HepG2 (cell line): ENCODE results near the gene ALG3. TPM values are rescaled to one million over a fixed set of nuclear protein-coding genes. Genes with fewer than 3 reads are reported as not detected.

Experiments
- ATAC-seq: fragments of 200-7000 bp; cut with Tn5 transposase; 3 replicates; pipeline ENCODE4 v1.9.1; 2020; ENCODE audit warnings: mild to moderate bottlenecking, moderate library complexity
- BruUV-seq: library from RNA; stranded (reverse); fragments of 400-500 nt; replicated peaks from 2 replicates; lab custom pipeline; 2021; lab: Mats Ljungman, UMichigan
- CTCF ChIA-PET: fragments of 300-600 bp; formaldehyde crosslinking; extraction: SDS; loops from one replicate; lab custom pipeline; 2021; ENCODE audit warnings: low total read pairs, inconsistent platforms, low intra/inter-chr PET ratio; lab: Yijun Ruan, JAX
- POLR2A ChIA-PET: fragments of 350-600 bp; sonication (Branson Sonifier 250); formaldehyde crosslinking; loops from one replicate; lab custom pipeline; 2020; ENCODE audit warnings: antibody characterized with exemption, inconsistent platforms; lab: Yijun Ruan, JAX
- DNase-seq: peaks from one replicate; pipeline ENCODE4 v3.0.0-alpha.2; 2015; ENCODE audit warnings: low spot score
- FAIRE-seq: peaks from 3 replicates; lab custom pipeline; 2011; peaks lifted over from hg19 to GRCh38; lab: Jason Lieb, UNC
- H2AFZ ChIP-seq: one replicate; pipeline ENCODE4 v1.6.1; 2011; ENCODE audit warnings: low read length, inconsistent platforms
- H3K27ac ChIP-seq: fragments of 300-600 bp; 3 replicates; pipeline ENCODE4 v1.8.0; 2011; ENCODE audit warnings: mixed run types, mild to moderate bottlenecking, mixed read lengths, low read length, inconsistent platforms; ENCODE audit not compliant: insufficient read depth; ENCODE audit errors: extremely low read length
- H3K27me3 ChIP-seq, 2 experiments: fragments of 200-600 bp in 1 of 2; 2 replicates in 1 of 2; 3 replicates in 1 of 2; pipeline versions ENCODE4 v1.6.0 to v1.8.0; 2011; ENCODE audit warnings: low read length in 2 of 2, mild to moderate bottlenecking in 2 of 2, moderate library complexity in 2 of 2, inconsistent platforms in 1 of 2; ENCODE audit not compliant: insufficient read depth in 2 of 2, control insufficient read depth in 1 of 2
- H3K36me3 ChIP-seq, 2 experiments: fragments of 200-600 bp in 1 of 2; replicated peaks in 1 of 2; 2 replicates in 1 of 2; 3 replicates in 1 of 2; pipeline versions ENCODE4 v1.5.1 to v1.8.0; 2011; ENCODE audit warnings: low read length in 2 of 2, inconsistent platforms in 1 of 2; ENCODE audit not compliant: insufficient read depth in 2 of 2, control insufficient read depth in 1 of 2
- H3K4me1 ChIP-seq: 2 replicates; pipeline ENCODE4 v1.5.1; 2012; ENCODE audit warnings: low read length, inconsistent platforms; ENCODE audit not compliant: insufficient read depth
- H3K4me2 ChIP-seq: 2 replicates; pipeline ENCODE4 v1.6.0; 2011; ENCODE audit warnings: low read depth, low read length, inconsistent platforms
- H3K4me3 ChIP-seq, 3 experiments: fragments of 200-600 bp in 1 of 3; sonication (generic), shearing (Covaris generic) in 1 of 3; replicated peaks in 1 of 3; 2 replicates each; pipeline ENCODE4 v1.5.1; 2011 to 2016; ENCODE audit warnings: low read length in 3 of 3, inconsistent platforms in 2 of 3, low read depth in 2 of 3, mild to moderate bottlenecking in 2 of 3, control low read depth in 1 of 3, mixed read lengths in 1 of 3; ENCODE audit not compliant: insufficient read depth in 1 of 3
- H3K79me2 ChIP-seq: one replicate; pipeline ENCODE4 v1.6.1; 2011; ENCODE audit warnings: low read length, inconsistent platforms; ENCODE audit not compliant: insufficient read depth
- H3K9ac ChIP-seq: 2 replicates; pipeline ENCODE4 v1.6.0; 2011; ENCODE audit warnings: mild to moderate bottlenecking, low read depth, low read length, inconsistent platforms; ENCODE audit not compliant: insufficient read depth
- H3K9me3 ChIP-seq: 2 replicates; pipeline ENCODE4 v1.5.1; 2012; ENCODE audit warnings: mild to moderate bottlenecking, low read length
- H4K20me1 ChIP-seq: 2 replicates; pipeline ENCODE4 v1.6.0; 2011; ENCODE audit warnings: inconsistent platforms, mild to moderate bottlenecking, low read length, moderate library complexity; ENCODE audit not compliant: insufficient read depth
- CREB1 ChIP-seq, 2 experiments: fragments of 450-650 bp in 1 of 2; IDR thresholded peaks; 2 replicates each; pipeline ENCODE4 v1.6.1; 2016 to 2017; ENCODE audit warnings: control low read depth in 1 of 2, mild to moderate bottlenecking in 1 of 2, missing compliant biosample characterization in 1 of 2, missing genetic modification characterization in 1 of 2
- MATR3 ChIP-seq: sonication (generic); formaldehyde crosslinking; IDR thresholded peaks from 2 replicates; pipeline ENCODE4 v1.4.0; 2020; ENCODE audit warnings: missing genetic modification reagents
- ZMYM2 ChIP-seq: sonication (generic); formaldehyde crosslinking; IDR thresholded peaks from 2 replicates; pipeline ENCODE4 v1.8.0; 2022; ENCODE audit warnings: mild to moderate bottlenecking, missing genetic modification reagents
- ZNF225 ChIP-seq: sonication (generic); formaldehyde crosslinking; IDR thresholded peaks from 2 replicates; pipeline ENCODE4 v1.4.0; 2020; ENCODE audit warnings: mild to moderate bottlenecking, missing genetic modification reagents
- WGBS: methylation state at CpG from one replicate; pipeline ENCODE4 v1.1.6; 2017; ENCODE audit warnings: low lambda C conversion rate; 5-methylcytosine and 5-hydroxymethylcytosine counted together
- in situ Hi-C: cut with HindIII; loops from 2 replicates; pipeline ENCODE4 v1.10.0; 2017; ENCODE audit warnings: low pct_unique_long_range_greater_than_20kb; ENCODE audit not compliant: extremely low pct_ligation_motif_present
- intact Hi-C: fragments of 100-400 bp; cut with micrococcal nuclease; formaldehyde crosslinking; loops from one replicate; pipeline ENCODE4 v1.10.0; 2022; ENCODE audit not compliant: unreplicated experiment
- polyA plus RNA-seq, 8 experiments: library from polyadenylated mRNA; depleted of rRNA in 3 of 8; stranded (reverse) in 7 of 8; unstranded in 1 of 8; fragments of >200 nt; fragmentation: Illumina TruSeq in 4 of 8; extraction: Trizol in 4 of 8; gene quantifications; 2 replicates each; pipeline versions ENCODE4 v1.2.1 to v1.2.3, GENCODE V29; 2011 to 2016; ENCODE audit warnings: low read depth in 4 of 8, missing spikeins in 1 of 8, mixed read lengths in 1 of 8; ENCODE audit not compliant: insufficient read depth in 1 of 8
- total RNA-seq, 5 experiments: library from RNA; depleted of rRNA; stranded (reverse); fragments of >200 nt; fragmentation: Illumina TruSeq; extraction: Trizol; gene quantifications; 2 replicates each; pipeline ENCODE4 v1.2.3, GENCODE V29; 2016; ENCODE audit warnings: low read depth in 1 of 5
- TF ChIP-seq, protein P1 (sequence below): sonication (generic); formaldehyde crosslinking; IDR thresholded peaks from 2 replicates; pipeline ENCODE4 v1.4.0; 2020; ENCODE audit warnings: mild to moderate bottlenecking, low read depth, missing genetic modification reagents
- TF ChIP-seq, protein P2 (sequence below): sonication (generic); formaldehyde crosslinking; IDR thresholded peaks from 2 replicates; pipeline ENCODE4 v1.4.0; 2020; ENCODE audit warnings: missing genetic modification reagents, borderline replicate concordance
- TF ChIP-seq, protein P3 (sequence below): IDR thresholded peaks from 2 replicates; pipeline ENCODE4 v1.6.1; 2012; ENCODE audit warnings: low read depth, low read length, improper control_type of control experiment
- TF ChIP-seq, protein P4 (sequence below): sonication (generic); formaldehyde crosslinking; IDR thresholded peaks from 2 replicates; pipeline ENCODE4 v1.4.0; 2020; ENCODE audit warnings: low read depth, mild to moderate bottlenecking, missing genetic modification reagents
- TF ChIP-seq, protein P5 (sequence below): sonication (generic); formaldehyde crosslinking; IDR thresholded peaks from 2 replicates; pipeline ENCODE4 v1.8.1; 2023; ENCODE audit warnings: mild to moderate bottlenecking, moderate library complexity, missing genetic modification reagents
- TF ChIP-seq, protein P6 (sequence below): sonication (generic); formaldehyde crosslinking; IDR thresholded peaks from 2 replicates; pipeline ENCODE4 v1.9.0; 2021; ENCODE audit warnings: missing genetic modification reagents, borderline replicate concordance

ALG3 gene
- total and polyA plus RNA-seq, 2 of the 13 experiments (the other 11 are each of a cell fraction or from before 2014, with no cell fraction given) = 46.6 to 57.1 TPM

DNA sequence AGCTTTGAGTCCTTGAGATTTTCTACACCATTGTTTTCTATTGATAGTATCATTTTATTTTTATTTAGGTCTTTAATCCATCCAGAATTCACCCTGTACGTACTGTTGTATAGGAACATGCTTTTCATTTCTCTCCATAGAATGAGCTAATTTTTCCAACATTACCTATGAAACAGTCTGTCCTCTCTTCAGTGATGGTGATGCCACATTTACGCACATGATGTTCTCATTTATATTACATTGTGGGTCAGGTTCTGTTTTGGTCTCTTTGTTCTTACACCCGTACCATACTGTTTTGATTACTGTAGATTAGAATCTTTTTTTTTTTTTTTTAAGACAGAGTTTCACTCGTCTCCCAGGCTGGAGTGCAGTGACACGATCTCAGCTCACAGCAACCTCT is 37.0 kb downstream of the ALG3 start (continued):
- TF ChIP-seq ZNF225 (CRISPR knock-in tag) = no peak

DNA sequence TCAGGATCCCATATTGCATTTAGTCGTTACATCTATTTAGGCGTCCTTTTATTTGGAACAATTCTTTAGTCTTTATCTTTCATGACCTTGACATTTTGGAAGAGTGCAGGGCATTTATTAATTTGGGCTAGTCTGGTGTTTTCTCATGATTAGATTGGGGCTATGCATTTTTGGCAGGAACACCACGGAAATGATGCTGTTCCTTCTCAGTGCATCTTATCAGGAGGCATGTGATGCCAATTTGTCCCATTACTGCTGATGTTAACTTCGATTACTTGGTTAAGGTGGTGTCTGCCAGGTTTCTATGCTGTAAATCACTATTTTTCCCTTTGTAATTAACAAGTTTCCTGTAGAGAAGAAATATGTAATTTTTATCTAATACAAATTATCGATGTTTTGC is 37.5 kb downstream of the ALG3 start:
- Histone ChIP-seq H3K4me3 (no peak overlapping the region), H2AFZ (no peak overlapping the region), H3K27ac (no peak overlapping the region), H3K79me2 (no peaks in the 10 kb centered on the region), H3K4me1 (no peaks in the 10 kb centered on the region), H3K9me3 (no peaks in the 10 kb centered on the region), H3K9ac (no peak overlapping the region), H3K36me3 (no peaks in the 10 kb centered on the region), H3K4me2 (no peak overlapping the region), H3K27me3 (peaks cover 4 to 11% of the 10 kb centered on the region in 2 experiments; a peak in 4 of 5 replicates), H4K20me1 (no peaks in the 10 kb centered on the region)
- FAIRE-seq (no peak), ATAC-seq (no peak), DNase-seq (no peak)
- ChIA-PET CTCF (no interaction called here), POLR2A (interaction anchor here (0.8 kb wide), 1 partner anchor 31 kb away, joined by 3 read pairs; no protein-coding TSS in a partner anchor)
- intact Hi-C loops (no loop called here), in situ Hi-C loops (no loop called here)
- WGBS = 26% methylated on average over 5 of the region's 5 CpGs
- no TSS peak for BruUV-seq
- TF ChIP-seq CREB1 (IDR thresholded peaks at IDR 0.05) = no peak
- no peak for TF ChIP-seq CREB1 (CRISPR knock-in tag; IDR thresholded peaks at IDR 0.05)
- TF ChIP-seq MATR3 = no peak
- TF ChIP-seq, protein P1, sequence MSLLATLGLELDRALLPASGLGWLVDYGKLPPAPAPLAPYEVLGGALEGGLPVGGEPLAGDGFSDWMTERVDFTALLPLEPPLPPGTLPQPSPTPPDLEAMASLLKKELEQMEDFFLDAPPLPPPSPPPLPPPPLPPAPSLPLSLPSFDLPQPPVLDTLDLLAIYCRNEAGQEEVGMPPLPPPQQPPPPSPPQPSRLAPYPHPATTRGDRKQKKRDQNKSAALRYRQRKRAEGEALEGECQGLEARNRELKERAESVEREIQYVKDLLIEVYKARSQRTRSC (CRISPR knock-in tag) = no peak
- TF ChIP-seq, protein P2, sequence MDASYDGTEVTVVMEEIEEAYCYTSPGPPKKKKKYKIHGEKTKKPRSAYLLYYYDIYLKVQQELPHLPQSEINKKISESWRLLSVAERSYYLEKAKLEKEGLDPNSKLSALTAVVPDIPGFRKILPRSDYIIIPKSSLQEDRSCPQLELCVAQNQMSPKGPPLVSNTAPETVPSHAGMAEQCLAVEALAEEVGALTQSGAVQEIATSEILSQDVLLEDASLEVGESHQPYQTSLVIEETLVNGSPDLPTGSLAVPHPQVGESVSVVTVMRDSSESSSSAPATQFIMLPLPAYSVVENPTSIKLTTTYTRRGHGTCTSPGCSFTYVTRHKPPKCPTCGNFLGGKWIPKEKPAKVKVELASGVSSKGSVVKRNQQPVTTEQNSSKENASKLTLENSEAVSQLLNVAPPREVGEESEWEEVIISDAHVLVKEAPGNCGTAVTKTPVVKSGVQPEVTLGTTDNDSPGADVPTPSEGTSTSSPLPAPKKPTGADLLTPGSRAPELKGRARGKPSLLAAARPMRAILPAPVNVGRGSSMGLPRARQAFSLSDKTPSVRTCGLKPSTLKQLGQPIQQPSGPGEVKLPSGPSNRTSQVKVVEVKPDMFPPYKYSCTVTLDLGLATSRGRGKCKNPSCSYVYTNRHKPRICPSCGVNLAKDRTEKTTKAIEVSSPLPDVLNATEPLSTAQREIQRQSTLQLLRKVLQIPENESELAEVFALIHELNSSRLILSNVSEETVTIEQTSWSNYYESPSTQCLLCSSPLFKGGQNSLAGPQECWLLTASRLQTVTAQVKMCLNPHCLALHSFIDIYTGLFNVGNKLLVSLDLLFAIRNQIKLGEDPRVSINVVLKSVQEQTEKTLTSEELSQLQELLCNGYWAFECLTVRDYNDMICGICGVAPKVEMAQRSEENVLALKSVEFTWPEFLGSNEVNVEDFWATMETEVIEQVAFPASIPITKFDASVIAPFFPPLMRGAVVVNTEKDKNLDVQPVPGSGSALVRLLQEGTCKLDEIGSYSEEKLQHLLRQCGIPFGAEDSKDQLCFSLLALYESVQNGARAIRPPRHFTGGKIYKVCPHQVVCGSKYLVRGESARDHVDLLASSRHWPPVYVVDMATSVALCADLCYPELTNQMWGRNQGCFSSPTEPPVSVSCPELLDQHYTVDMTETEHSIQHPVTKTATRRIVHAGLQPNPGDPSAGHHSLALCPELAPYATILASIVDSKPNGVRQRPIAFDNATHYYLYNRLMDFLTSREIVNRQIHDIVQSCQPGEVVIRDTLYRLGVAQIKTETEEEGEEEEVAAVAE = no peak
- TF ChIP-seq, protein P3, sequence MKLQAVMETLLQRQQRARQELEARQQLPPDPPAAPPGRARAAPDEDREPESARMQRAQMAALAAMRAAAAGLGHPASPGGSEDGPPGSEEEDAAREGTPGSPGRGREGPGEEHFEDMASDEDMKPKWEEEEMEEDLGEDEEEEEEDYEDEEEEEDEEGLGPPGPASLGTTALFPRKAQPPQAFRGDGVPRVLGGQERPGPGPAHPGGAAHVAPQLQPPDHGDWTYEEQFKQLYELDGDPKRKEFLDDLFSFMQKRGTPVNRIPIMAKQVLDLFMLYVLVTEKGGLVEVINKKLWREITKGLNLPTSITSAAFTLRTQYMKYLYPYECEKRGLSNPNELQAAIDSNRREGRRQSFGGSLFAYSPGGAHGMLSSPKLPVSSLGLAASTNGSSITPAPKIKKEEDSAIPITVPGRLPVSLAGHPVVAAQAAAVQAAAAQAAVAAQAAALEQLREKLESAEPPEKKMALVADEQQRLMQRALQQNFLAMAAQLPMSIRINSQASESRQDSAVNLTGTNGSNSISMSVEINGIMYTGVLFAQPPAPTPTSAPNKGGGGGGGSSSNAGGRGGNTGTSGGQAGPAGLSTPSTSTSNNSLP = no peak
- TF ChIP-seq, protein P4, sequence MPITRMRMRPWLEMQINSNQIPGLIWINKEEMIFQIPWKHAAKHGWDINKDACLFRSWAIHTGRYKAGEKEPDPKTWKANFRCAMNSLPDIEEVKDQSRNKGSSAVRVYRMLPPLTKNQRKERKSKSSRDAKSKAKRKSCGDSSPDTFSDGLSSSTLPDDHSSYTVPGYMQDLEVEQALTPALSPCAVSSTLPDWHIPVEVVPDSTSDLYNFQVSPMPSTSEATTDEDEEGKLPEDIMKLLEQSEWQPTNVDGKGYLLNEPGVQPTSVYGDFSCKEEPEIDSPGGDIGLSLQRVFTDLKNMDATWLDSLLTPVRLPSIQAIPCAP (CRISPR knock-in tag) = no peak
- no peak for TF ChIP-seq ZMYM2 (CRISPR knock-in tag)
- TF ChIP-seq, protein P5, sequence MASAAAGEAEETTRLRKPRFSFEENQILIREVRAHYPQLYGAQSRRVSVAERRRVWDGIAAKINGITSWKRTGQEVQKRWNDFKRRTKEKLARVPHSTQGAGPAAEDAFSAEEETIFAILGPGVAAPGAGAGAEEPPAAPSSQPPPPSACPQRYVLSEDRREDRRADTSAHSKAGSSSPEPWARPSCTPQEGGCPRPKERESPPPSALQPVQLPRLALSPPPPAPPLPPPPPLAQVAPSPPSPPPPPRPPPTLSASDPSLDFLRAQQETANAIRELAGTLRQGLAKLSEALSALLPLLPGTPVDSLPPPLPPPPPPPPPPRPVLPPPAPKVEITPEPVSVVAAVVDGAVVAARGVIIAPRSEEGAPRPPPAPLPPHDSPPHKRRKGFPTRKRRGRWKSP (CRISPR knock-in tag) = no peak
- TF ChIP-seq, protein P6, sequence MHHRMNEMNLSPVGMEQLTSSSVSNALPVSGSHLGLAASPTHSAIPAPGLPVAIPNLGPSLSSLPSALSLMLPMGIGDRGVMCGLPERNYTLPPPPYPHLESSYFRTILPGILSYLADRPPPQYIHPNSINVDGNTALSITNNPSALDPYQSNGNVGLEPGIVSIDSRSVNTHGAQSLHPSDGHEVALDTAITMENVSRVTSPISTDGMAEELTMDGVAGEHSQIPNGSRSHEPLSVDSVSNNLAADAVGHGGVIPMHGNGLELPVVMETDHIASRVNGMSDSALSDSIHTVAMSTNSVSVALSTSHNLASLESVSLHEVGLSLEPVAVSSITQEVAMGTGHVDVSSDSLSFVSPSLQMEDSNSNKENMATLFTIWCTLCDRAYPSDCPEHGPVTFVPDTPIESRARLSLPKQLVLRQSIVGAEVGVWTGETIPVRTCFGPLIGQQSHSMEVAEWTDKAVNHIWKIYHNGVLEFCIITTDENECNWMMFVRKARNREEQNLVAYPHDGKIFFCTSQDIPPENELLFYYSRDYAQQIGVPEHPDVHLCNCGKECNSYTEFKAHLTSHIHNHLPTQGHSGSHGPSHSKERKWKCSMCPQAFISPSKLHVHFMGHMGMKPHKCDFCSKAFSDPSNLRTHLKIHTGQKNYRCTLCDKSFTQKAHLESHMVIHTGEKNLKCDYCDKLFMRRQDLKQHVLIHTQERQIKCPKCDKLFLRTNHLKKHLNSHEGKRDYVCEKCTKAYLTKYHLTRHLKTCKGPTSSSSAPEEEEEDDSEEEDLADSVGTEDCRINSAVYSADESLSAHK = no peak
